ENCODE measurements around the gene CYP2W1. TPM values are rescaled to one million over a fixed set of nuclear protein-coding genes. Genes with fewer than 3 reads are reported as not detected.

Gene CYP2W1
- total RNA-seq, 1 experiment from 2014 or later = not detected

DNA sequence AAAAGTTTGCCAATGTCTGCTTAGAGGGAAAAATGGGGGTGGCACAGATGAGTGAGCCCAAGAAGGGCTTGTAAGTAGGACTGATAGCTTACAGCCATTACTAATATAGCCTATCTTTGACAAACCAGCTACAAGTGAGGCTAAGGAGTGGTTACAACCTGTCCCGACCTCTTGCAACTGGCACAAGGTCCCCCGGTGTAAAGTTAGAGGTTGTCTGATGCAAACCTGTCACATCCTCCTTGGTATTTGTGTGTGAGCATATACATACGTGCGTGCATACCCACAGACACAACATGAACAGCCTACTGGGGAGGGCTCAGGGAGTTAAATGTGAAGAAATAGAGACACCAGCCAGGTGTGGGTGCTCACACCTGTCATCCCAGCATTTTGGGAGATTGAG is 43.1 kb upstream of the CYP2W1 start:
- intact Hi-C loops (cut with micrococcal nuclease) = no loop called here

More for the DNA sequence above, 43.1 kb upstream of the CYP2W1 start:
- BruUV-seq (replicated peaks) = no TSS peak
- no peak for DNase-seq (ENCODE audit: low read depth, low spot score)
- Histone ChIP-seq H3K4me3 (replicated peaks in 1 of 2; ENCODE audit: low read depth in 1 of 2, low read length in 2 of 2) (no peak overlapping the region), H3K27me3 (ENCODE audit: insufficient read depth, low read length) (0 out of 2 replicates have a peak, but pooled peaks cover 4% of the 10 kb centered on the region), H3K36me3 (ENCODE audit: control insufficient read depth in 1 of 2, insufficient read depth in 2 of 2, low read length in 2 of 2) (no peaks in the 10 kb centered on the region), H4K20me1 (ENCODE audit: insufficient read depth) (no peaks in the 10 kb centered on the region), H2AFZ (ENCODE audit: low read depth, low read length, poor library complexity, severe bottlenecking) (no peak overlapping the region), H3K9me2 (ENCODE audit: insufficient read depth) (no peaks in the 10 kb centered on the region), H3K9me3 (ENCODE audit: control insufficient read depth in 1 of 2, insufficient read depth in 1 of 2, low read depth in 1 of 2, low read length in 2 of 2) (0 out of 4 replicates have a peak, but pooled peaks cover 0 to 4% of the 10 kb centered on the region in 2 experiments), H3K4me1 (ENCODE audit: control insufficient read depth in 1 of 2, insufficient read depth in 2 of 2, low read length in 2 of 2) (peaks cover 20 to 23% of the 10 kb centered on the region in 2 experiments), H3K27ac (ENCODE audit: low read depth, low read length) (no peak overlapping the region), H3K9ac (ENCODE audit: low read length) (no peak overlapping the region), H3K79me2 (ENCODE audit: insufficient read depth, low read length) (no peaks in the 10 kb centered on the region), H3K4me2 (ENCODE audit: low read length) (no peak overlapping the region)
- ChIA-PET RAD21 (ENCODE audit: low non-redundant PET in 1 of 2, low total read pairs in 2 of 2, uncharacterized antibody in 2 of 2, unreplicated experiment in 2 of 2) (interaction anchor here in 1 of 2 experiments (0.7 kb wide), 1 partner anchor 30 kb away, joined by 7 read pairs; no protein-coding TSS in a partner anchor), CTCF (no interaction called here), POLR2A (no interaction called here)
- no peak for TF ChIP-seq ELF1 (IDR thresholded peaks at IDR 0.05; ENCODE audit: borderline replicate concordance, low read depth)
- TF ChIP-seq, protein P1, sequence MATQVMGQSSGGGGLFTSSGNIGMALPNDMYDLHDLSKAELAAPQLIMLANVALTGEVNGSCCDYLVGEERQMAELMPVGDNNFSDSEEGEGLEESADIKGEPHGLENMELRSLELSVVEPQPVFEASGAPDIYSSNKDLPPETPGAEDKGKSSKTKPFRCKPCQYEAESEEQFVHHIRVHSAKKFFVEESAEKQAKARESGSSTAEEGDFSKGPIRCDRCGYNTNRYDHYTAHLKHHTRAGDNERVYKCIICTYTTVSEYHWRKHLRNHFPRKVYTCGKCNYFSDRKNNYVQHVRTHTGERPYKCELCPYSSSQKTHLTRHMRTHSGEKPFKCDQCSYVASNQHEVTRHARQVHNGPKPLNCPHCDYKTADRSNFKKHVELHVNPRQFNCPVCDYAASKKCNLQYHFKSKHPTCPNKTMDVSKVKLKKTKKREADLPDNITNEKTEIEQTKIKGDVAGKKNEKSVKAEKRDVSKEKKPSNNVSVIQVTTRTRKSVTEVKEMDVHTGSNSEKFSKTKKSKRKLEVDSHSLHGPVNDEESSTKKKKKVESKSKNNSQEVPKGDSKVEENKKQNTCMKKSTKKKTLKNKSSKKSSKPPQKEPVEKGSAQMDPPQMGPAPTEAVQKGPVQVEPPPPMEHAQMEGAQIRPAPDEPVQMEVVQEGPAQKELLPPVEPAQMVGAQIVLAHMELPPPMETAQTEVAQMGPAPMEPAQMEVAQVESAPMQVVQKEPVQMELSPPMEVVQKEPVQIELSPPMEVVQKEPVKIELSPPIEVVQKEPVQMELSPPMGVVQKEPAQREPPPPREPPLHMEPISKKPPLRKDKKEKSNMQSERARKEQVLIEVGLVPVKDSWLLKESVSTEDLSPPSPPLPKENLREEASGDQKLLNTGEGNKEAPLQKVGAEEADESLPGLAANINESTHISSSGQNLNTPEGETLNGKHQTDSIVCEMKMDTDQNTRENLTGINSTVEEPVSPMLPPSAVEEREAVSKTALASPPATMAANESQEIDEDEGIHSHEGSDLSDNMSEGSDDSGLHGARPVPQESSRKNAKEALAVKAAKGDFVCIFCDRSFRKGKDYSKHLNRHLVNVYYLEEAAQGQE (IDR thresholded peaks at IDR 0.05; ENCODE audit: low read depth) = no peak
- no peak for ATAC-seq
